ENCODE results near the gene CCDC88C.
"Not testable (repeated sequence)": the region's sequence is repeated elsewhere in the genome, so short reads cannot be mapped to it uniquely, and the experiment has no call there.

Gene CCDC88C

GRCh38 chr14:91235841-91236240 lies 181.8 kb downstream of the CCDC88C start:
- in situ Hi-C loops (cut with HindIII; ENCODE audit: low sequenced_read_pairs) = no loop called here

- in situ Hi-C loops (cut with HindIII; ENCODE audit: low sequenced_read_pairs) = no loop called here
These were observed 182.9 kb downstream of the CCDC88C start for GRCh38 chr14:91234791-91235114.

- in situ Hi-C loops (cut with HindIII; ENCODE audit: low sequenced_read_pairs) = no loop called here
These were observed 183.5 kb downstream of the CCDC88C start for GRCh38 chr14:91233936-91234790.

GRCh38 chr14:91232603-91233002 lies 185.0 kb downstream of the CCDC88C start:
- in situ Hi-C loops (cut with HindIII; ENCODE audit: low sequenced_read_pairs) = no loop called here

GRCh38 chr14:91232052-91232451 lies 185.6 kb downstream of the CCDC88C start:
- in situ Hi-C loops (cut with HindIII; ENCODE audit: low sequenced_read_pairs) = no loop called here

GRCh38 chr14:91231446-91231845 lies 186.2 kb downstream of the CCDC88C start:
- in situ Hi-C loops (cut with HindIII; ENCODE audit: low sequenced_read_pairs) = no loop called here

- in situ Hi-C loops (cut with HindIII; ENCODE audit: low sequenced_read_pairs) = no loop called here
These were observed 187.1 kb downstream of the CCDC88C start for GRCh38 chr14:91230397-91231035.

GRCh38 chr14:91229743-91230200 lies 187.8 kb downstream of the CCDC88C start:
- in situ Hi-C loops (cut with HindIII; ENCODE audit: low sequenced_read_pairs) = no loop called here

GRCh38 chr14:91229005-91229382 lies 188.6 kb downstream of the CCDC88C start:
- in situ Hi-C loops (cut with HindIII; ENCODE audit: low sequenced_read_pairs) = no loop called here

GRCh38 chr14:91228112-91229004 lies 189.3 kb downstream of the CCDC88C start:
- in situ Hi-C loops (cut with HindIII; ENCODE audit: low sequenced_read_pairs) = no loop called here

GRCh38 chr14:91227183-91227628 lies 190.4 kb downstream of the CCDC88C start:
- in situ Hi-C loops (cut with HindIII; ENCODE audit: low sequenced_read_pairs) = no loop called here

- in situ Hi-C loops (cut with HindIII; ENCODE audit: low sequenced_read_pairs) = not testable (repeated sequence)
These were observed 191.3 kb downstream of the CCDC88C start for GRCh38 chr14:91226360-91226759.

GRCh38 chr14:91225025-91225424 lies 192.6 kb downstream of the CCDC88C start:
- in situ Hi-C loops (cut with HindIII; ENCODE audit: low sequenced_read_pairs) = no loop called here

GRCh38 chr14:91223028-91223783 lies 194.4 kb downstream of the CCDC88C start:
- in situ Hi-C loops (cut with HindIII; ENCODE audit: low sequenced_read_pairs) = no loop called here

All from endothelial cell of hepatic sinusoid (primary cell).